NK-92 (cell line): ENCODE data around the gene KCTD11.
"Not testable (repeated sequence)": the region's sequence is repeated elsewhere in the genome, so short reads cannot be mapped to it uniquely, and the experiment has no call there.

Source experiments
- DNase-seq: peaks from one replicate; lab custom pipeline; 2025; ENCODE audit not compliant: unreplicated experiment; lab: John Stamatoyannopoulos, UW

The KCTD11 gene

DNA sequence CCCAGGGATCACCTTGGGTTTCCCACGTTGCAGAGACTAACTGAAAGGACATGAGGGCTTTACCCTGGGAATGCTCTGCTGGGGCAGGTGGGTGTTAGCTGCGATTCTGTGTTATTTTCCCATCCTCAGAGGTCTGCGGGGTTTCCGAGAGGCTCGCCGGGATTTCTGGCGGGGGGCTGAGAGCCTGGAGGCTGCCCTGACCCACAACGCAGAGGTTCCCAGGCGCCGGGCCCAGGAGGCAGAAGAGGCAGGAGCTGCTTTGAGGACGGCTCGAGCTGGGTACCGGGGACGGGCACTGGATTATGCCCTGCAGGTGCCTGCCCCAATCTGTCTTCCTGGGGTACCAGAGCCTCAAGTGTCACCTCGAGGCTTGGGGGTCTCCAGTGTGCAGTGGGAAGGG lies 8.7 kb upstream of the KCTD11 start:
- DNase-seq, result no peak

DNA sequence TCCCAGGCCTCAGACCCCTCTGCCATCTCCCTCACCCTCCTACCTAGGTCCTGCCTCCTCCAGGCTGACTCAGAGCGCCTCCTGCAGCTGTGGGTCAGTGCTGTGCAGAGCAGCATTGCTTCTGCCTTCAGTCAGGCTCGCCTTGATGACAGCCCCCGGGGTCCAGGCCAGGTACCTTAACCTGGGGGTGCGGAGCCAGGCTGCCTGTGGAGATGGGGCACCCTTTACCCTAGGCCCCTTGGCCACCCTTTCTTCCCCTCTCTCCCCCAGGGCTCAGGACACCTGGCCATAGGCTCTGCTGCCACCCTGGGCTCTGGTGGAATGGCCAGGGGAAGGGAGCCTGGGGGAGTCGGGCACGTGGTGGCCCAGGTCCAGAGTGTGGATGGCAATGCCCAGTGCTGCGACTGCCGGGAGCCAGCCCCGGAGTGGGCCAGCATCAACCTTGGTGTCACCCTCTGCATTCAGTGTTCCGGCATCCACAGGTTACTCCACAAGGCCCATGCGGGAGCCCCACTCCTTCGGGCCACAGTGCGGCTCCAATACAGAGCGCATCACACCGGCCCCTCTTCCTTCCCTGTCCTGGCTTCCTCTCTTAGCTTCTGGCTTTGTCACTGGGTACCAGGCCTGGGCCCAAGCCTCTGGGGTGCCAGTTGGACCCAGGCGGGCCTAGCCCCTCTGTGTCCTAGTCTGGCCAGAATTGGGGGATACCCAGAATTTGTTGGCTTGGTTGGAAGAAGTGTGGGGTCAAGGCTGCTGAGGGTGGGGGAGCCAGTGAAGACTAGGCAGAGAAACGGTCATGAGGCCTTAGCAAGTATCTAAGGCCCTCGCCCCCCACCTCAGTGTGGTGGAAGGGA lies 5.0 kb upstream of the KCTD11 start:
- DNase-seq, result no peak

DNA sequence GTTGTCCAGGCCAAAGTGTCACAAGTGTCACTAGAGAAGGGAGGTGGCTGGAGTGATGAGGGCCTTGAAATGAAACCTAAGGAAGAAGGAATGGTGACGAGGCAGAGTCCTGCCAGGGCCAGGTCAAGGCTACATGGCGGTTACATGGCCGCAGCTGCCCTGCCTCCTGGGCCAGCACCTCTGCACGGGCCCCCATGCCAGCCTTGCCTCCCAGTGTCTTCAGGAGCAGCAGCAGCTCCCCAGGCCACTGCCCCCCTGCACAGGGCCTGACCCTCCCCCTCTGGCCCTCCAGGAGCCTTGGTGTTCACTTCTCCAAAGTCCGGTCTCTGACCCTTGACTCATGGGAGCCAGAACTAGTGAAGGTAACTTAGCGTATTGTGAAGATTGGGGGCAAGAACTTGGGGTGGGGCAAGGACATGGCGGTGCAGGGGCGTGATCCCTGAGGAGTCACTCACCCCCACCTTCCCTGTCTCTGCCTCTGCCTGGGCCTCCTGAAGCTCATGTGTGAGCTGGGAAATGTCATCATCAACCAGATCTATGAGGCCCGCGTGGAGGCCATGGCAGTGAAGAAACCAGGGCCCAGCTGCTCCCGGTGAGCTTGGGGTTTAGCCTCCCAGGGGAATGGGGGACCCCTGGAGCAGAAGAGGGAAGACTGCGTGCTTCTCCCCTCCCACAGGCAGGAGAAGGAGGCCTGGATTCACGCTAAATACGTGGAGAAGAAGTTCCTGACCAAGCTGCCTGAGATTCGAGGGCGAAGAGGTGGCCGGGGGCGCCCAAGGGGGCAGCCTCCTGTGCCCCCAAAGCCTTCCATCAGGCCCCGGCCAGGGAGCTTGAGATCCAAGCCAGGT lies 4.1 kb upstream of the KCTD11 start:
- DNase-seq, result no peak

DNA sequence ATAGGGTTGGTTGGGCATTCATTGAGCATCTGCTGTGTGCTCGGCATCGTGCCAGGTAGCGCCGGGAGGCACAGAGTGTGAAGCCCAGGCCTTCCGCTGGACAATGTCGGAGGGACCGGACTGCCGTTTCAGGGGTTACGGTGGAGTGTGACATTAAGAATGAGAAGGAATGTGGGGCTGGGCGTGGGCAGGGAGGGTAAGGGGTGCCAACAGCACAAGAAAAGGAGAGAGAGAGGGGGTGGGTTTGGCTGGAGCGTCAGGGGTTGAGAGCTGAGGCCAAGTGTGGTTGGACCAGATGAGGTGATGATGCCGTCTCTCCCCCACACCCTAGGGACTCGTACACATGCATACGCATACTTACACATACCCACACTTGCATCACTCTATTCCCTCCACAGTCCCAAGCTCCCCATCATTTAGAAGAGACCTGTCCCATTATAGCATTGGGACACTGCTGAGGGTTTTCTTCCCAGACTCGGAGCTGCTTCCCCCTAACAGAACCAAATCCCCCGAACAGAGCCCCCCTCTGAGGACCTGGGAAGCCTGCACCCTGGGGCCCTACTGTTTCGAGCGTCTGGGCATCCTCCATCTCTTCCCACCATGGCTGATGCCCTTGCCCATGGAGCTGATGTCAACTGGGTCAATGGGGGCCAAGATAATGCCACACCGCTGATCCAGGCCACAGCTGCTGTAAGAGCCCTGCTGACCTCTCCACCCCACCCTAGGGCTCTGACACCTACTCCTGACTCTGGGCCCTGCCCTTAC lies 3.3 kb upstream of the KCTD11 start:
- DNase-seq, result no peak

DNA sequence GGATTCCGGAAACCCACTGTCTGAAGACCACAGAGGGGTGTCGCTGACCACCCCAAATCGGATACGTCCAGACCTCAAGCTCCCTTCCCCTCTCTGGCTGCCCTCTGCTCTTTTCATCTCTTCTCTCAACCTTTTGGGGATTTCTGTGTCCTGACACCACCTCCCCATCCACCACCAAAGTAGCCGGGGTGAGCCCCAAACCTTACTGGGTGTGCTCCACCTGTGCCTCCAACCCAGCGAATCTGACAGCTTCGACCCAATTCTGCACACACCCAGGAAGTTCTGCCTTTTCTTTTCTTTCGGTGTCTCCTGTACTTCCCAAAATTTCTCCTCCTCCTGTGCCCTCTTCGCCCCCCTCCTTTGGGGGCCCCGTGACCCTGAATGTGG lies 534 bp downstream of the KCTD11 start:
- DNase-seq, result no peak

DNA sequence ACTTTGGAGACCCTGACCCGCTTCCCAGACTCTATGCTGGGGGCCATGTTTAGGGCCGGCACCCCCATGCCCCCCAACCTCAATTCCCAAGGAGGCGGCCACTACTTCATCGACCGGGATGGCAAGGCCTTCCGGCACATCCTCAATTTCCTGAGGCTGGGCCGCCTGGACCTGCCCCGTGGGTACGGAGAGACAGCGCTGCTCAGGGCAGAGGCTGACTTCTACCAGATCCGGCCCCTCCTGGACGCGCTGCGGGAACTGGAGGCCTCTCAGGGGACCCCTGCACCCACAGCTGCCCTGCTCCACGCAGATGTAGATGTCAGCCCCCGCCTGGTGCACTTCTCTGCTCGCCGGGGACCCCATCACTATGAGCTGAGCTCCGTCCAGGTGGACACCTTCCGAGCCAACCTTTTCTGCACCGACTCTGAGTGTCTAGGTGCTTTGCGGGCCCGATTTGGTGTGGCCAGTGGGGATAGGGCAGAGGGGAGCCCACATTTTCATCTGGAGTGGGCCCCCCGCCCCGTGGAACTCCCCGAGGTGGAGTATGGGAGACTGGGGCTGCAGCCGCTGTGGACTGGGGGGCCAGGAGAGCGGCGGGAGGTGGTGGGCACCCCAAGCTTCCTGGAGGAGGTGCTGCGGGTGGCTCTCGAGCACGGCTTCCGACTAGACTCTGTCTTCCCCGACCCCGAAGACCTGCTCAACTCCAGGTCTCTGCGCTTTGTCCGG lies 1.1 kb downstream of the KCTD11 start:
- DNase-seq, result no peak

DNA sequence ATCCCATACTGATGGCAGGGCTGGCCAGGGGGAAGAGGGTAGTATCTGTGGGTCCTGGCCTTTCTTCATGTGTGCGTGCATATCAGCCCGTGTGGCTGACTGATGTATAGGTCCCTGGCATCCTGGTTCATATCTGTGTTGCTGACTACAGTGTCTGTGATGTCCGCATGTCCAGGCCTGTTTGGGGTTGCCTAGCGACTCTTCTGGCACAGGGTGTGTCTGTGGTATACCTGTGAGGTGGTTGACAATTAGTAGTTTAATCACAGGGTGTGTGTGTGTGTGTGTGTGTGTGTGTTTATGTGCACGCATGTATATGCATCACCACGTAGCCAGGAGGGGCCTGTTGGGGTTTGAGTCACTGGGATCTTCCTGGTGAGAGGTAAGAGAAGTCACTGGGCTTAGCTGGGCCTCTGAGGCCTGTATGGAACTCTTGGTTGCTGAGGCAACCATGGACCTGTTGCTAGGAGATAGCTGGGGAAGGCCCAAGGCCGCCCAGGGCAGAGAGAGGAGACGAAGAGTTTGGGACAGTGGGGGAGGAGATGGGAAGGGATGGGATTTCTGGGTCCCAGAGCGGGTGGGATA lies 2.4 kb downstream of the KCTD11 start:
- no peak for DNase-seq

DNA sequence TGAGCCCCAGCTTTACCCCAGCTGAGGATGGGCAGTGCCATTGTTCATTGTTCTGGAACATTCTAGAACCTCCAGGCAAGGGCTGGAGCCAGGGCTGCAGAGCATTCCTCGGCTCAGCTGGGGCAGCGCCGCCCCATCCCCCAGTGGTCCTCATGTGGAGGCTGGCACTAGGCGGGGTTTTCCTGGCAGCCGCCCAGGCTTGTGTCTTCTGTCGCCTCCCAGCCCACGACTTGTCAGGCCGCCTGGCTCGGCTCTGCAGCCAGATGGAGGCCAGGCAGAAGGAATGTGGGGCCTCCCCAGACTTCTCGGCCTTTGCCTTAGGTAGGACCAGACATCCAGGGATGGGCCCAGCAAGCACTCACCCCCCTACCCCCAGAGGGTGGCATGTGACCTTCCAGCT lies 3.1 kb downstream of the KCTD11 start, which contains the start of gene TMEM95:
TSS of gene TMEM95 (plus strand) at position 104 of the 400 bp plus-strand sequence. CDS start at position 153, 49 bp downstream.
- DNase-seq, result no peak

DNA sequence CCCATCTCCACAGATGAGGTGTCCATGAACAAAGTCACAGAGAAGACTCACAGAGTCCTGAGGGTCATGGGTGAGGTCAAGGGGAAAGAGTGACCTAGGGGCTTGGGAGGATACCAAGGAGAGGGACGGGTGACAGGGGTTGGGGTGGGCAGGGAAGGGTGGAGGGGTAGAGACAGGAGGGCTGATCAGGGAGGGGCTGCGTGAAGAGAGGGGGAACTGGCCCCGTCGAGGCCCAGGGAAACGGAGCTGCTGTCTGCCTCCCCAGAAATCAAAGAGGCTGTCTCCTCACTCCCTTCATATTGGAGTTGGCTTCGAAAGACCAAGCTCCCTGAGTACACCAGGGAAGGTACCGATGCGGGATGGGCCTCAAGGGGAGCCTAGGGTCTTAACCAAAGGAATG lies 3.6 kb downstream of the KCTD11 start:
- DNase-seq, result no peak

DNA sequence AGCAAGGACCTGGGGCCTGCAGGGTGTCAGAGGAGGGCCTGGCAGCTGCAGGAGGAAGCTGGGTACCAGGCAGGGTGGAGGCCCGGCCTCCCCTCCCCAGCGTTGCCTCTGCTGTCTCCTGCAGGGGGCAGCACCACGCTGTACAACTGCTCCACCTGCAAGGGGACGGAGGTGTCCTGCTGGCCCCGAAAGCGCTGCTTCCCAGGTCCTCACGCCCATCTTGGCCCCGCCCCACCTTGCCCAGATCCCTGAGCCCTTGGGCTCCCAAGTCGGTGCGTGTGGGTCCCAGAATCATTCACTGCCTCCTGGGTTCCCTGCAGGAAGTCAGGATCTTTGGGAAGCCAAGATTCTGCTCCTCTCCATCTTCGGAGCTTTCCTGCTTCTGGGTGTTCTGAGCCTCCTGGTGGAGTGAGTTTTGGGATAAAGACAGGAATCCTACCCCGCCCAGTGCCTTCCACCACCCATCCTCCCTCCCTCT lies 4.1 kb downstream of the KCTD11 start:
- DNase-seq, result no peak

DNA sequence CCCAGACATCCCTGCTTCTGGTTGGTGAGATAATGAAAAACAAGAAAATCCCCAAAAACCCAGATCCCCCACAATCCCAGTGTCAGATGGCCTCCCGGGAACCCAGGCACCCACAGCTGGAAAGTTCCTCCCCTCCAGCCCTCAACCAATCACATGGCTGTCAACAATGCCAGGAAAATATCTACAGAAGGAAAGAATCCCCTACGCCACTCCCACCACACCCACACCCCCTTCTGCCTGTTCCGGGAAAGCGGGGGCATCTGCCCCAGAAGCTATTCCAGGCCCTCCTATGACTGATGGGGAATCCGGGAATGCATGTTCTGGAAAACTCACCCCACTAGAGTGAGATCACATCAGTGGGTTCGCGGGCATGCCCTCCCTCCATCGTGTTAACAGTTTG lies 4.8 kb downstream of the KCTD11 start:
- no peak for DNase-seq

DNA sequence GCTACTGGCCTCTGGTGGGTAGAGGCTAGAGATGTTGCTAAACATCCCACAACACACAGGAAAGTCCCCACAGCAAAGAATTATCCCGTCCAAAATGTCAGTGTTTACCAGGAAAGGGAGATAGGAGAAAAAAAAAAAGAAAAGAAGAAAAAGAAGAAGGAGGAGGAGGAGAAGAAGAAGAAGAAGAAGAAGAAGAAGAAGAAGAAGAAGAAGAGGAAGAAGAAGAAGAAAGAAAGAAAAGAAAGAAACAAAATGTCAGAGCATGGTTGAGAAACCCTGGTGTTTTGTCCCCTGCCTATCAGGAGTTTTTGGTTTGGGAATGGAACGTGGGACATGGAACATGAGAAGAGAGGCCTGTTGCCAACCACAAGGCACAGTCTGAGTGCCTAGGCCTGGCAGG lies 5.4 kb downstream of the KCTD11 start:
- DNase-seq, result no peak

DNA sequence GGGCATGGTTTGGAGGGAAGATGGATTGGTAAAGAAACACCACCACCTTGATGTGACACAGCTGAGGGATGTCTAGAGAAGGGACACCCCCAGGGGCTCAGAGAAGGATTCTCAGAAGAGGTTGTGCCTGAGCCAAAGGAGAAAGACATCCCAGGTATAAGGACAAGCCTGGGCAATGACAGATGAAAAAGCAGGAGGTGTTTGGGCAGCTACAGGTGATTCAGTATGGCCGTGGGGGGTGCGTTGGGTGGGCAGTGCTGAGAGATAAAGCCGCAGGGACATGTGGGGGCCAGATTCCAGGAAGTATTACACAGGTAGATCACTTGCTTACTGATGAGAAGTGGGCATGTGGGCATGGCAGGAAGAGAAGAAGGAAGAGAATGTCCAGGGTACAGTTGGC lies 9.9 kb downstream of the KCTD11 start:
- DNase-seq, result no peak

DNA sequence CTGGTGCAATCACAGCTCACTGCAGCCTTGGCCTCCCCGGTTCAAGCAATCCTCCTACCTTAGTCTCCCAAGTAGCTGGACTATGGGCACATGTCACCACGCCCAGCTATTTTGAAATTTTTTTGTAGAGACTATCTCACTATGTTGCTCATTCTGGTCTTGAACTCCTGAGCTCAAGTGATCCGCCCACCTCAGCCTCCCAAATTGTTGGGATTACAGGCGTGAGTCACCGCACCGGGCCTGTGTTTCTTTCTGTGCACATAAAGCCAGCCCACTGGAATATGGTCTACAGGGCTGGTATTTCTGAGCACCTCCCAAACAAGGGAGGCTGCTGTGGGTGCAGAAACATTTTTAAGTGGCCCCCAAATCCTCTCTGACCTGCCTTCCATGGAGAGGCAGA lies 11.3 kb downstream of the KCTD11 start:
- no peak for DNase-seq

DNA sequence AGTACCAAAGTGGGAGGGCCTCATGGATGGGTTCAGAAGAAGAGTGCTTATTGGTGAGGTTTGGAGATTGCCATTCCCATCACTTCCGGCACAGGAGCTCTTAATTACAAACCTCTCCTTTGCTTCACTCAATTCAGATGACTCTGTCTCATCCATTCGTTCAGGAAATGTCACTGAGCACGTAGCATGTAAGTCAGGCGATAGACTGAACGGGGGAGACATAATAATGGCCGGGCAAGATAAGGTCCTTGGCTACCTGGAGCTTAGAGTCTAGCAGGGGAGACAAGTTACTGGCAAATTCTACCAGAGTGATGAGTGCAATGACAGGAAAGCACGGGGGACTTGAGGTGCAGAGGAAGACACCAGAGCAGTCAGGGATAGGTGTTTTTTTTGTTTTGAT lies 14.0 kb downstream of the KCTD11 start:
- DNase-seq, result not testable (repeated sequence)

DNA sequence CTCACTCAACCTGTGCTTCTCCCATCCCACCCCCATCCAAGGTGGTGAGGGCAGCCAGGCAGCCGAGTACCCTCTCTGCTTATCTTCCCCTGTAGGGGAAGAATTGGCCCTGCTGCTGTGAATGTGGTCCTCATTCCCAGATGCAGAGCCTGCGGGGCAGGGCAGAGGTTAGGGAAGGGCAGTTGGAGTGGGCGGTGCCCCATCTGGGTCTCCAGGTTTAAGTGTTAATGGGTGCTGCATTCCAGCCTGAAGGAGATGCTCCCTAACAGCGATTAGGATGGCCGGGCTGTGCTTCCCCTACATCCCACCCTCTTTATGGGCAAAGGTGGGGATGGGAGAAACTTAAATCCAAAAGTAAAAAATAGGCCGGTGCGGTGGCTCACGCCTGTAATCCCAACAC lies 15.1 kb downstream of the KCTD11 start:
- DNase-seq, result no peak

DNA sequence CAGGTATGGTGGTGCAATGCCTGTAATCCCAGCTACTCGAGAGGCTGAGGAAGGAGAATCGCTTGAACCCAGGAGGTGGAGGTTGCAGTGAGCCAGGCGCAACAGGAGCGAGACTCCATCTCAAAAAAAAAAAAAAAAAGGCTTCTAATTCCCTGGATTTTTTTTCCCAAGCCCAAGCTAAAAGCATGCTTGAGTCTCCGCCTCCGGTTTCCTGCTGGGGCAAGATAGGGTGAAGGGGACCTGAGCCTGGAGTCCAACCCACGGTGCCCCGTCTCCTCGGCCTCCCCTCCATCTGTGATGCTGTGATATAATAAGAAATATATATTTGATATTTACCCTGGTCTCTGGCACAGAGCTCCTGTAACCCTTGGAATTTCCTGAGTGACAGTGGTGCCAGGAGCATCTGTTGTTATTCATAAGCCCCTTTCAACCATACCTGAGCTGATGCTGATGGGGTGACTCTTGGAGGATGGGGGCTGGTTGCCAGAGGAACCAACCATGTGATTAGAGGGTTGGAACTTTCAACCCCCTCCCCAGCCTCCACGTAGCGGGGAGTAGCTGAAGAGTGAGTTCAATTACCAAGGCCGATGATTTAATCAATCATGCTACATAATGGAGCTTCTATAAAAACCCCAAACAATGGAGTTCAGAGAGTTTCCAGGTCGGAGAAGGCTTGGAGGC lies 16.1 kb downstream of the KCTD11 start:
- no peak for DNase-seq

DNA sequence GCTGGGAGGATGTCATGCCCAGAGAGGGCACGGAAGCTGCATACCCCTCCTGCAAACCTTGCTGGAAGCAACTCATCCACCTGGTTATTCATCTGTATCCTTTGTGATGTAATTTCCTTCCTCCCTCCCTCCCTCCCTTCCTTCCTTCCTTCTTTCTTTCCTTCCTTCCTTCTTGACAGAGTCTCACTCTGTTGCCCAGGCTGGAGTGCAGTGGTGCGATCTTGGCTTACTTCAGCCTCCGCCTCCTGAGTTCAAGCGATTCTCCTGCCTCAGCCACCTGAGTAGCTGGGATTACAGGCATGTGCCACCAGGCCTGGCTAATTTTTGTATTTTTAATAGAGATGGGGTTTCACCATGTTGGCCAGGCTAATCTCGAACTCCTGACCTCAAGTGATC lies 16.6 kb downstream of the KCTD11 start:
- not testable (repeated sequence) for DNase-seq

DNA sequence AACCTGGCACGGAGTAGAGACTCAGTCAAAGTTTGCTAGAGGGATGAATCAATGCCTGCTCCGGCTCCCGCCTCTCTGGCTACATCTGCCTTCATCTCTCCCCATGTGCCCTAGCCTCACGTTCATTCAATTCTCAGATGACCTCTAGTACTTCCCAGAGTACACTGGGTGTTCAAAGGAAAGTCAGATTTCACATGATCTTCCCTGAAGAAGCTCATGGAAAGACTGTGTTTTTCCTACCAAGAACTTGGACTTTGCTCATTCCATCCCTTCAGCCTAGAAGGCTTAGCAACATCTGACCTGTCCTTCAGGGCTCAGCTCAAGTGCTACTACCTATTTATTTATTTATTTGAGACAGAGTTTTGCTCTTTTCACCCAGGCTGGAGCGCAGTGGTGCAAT lies 17.9 kb downstream of the KCTD11 start:
- DNase-seq, result no peak

DNA sequence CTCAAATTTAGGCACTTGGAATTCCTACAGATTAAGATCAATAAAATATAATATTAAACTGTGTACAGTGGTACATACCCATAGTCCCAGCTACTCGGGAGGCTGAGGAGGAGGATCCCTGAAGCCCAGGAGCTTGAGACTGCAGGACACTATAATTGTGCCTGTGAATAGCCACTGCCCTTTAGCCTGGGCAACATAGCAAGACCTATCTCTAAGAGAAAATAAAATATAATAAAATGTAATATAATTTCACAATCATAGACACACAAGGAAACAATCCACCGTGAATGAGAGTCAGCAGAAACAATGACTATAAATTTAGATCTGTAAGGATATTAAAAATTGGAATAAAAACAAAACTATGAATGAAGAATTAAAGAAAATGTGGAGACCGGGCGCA lies 18.9 kb downstream of the KCTD11 start:
- no peak for DNase-seq
